HG03175 (cell line): ENCODE results near the gene CFAP157.
"Not testable (repeated sequence)": the region's sequence is repeated elsewhere in the genome, so short reads cannot be mapped to it uniquely, and the experiment has no call there.

ENCODE experiments used
- ATAC-seq: cut with Tn5 transposase; IDR thresholded peaks from one replicate; pipeline ENCODE4 v1.9.1; 2021; ENCODE audit warnings: mild to moderate bottlenecking, moderate library complexity; ENCODE audit not compliant: unreplicated experiment

Gene CFAP157

GRCh38 chr9:127734747-127735529 lies 28.1 kb downstream of the CFAP157 start, which contains the start of gene TOR2A:
Gene TOR2A, minus strand, starts transcription at chr9:127735294. Its CDS starts 24 bp downstream, at chr9:127735270.
- peak; percentile 88 for ATAC-seq

GRCh38 chr9:127735530-127736185 lies 28.9 kb downstream of the CFAP157 start:
- ATAC-seq, result no peak

- ATAC-seq, result no peak
Measured at GRCh38 chr9:127738666-127739065, 31.9 kb downstream of the CFAP157 start.

GRCh38 chr9:127739614-127740330 lies 33.0 kb downstream of the CFAP157 start:
- ATAC-seq, result no peak

- no peak for ATAC-seq
Measured at GRCh38 chr9:127741831-127742434, 35.1 kb downstream of the CFAP157 start.

GRCh38 chr9:127742435-127743088 lies 35.8 kb downstream of the CFAP157 start:
- no peak for ATAC-seq

- ATAC-seq, result no peak
Measured at GRCh38 chr9:127744398-127745110, 37.8 kb downstream of the CFAP157 start.

- ATAC-seq, result no peak
Measured at GRCh38 chr9:127746959-127747569, 40.3 kb downstream of the CFAP157 start.

GRCh38 chr9:127749090-127749787 lies 42.5 kb downstream of the CFAP157 start:
- ATAC-seq, result no peak

GRCh38 chr9:127751269-127752054 lies 44.7 kb downstream of the CFAP157 start:
- no peak for ATAC-seq

DNA sequence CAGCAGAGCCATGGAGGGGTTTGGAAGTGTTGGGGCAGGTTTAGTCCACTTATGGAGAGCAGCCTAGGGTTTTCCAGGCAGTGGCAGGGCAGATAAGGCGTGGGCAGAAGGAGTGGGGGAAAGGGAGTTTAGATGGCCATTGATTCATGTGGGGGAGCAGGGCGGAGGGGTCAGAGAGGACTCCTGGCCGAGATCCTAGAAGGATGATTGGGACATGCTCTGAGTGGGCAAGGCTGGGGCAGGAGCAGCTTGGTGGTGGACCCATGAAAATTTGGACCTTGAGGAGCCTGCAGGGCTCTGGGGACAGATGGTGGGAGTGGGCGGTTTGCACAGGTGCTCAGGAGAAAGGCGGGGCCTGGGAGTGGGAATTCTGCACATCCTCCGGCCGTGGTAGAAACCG lies 46.4 kb downstream of the CFAP157 start:
- ATAC-seq, result no peak

GRCh38 chr9:127753622-127754021 lies 46.8 kb downstream of the CFAP157 start:
- no peak for ATAC-seq

DNA sequence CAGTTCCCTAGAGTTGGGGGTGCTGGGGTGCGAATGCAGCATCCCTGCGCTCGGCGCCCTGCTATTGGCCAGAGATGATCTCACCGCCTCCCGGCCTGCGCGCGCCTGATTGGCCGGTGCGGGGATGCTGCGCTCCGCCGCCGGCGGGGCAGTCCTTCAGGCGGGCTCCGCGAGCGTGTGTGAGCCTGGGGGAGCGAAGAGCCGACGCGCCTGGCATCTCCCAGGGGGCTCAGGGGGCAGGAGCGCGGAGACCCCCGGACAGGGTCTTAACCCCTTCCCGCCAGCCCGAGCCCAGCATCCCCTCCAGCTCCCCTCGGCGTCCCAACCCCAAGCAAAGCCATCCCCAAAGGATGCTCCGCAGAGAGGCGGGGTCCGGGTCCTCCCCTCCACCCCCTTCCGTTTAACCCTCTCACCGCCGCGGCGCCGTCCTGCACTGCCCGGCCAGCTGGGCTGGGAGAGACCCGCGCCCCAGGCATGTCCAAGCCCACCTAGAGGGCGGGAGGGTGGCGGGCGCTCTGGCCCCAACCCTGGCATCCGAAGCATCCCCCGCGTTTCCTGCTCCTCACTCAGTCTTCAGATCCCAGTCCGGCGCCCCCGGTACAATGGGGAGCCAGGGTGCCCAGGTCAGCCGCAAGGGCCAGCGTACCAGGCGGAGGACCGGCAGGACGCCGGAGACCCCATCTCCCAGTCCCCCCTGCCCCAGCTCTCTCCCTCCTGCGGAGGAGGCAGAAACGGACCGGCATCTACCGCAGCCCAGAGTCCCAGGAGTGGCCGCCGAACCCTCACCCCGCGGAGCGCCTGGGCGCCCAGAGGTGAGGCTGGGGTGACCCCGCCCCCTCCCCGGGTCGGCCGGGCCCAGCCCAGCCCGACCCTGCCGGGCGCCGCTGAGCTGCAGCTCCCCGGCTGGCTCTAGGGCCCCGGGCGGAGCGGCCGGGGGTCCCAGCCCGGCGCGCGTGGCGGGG lies 47.6 kb downstream of the CFAP157 start:
- ATAC-seq, result no peak

- ATAC-seq, result no peak
Measured at GRCh38 chr9:127755061-127756060, 48.6 kb downstream of the CFAP157 start.

GRCh38 chr9:127756233-127756632 lies 49.4 kb downstream of the CFAP157 start:
- no peak for ATAC-seq

- not testable (repeated sequence) for ATAC-seq
Measured at GRCh38 chr9:127756776-127757175, 50.0 kb downstream of the CFAP157 start.
